ENCODE data around the gene ZNF497.
"Not testable (repeated sequence)": the region's sequence is repeated elsewhere in the genome, so short reads cannot be mapped to it uniquely, and the experiment has no call there.

Gene ZNF497

GRCh38 chr19:58394821-58395219 lies 32.3 kb upstream of the ZNF497 start:
- DNase-seq (ENCODE audit: low read depth in 2 of 2): no peak

- DNase-seq (ENCODE audit: low read depth in 2 of 2): no peak
Observed at GRCh38 chr19:58393725-58394033, 31.1 kb upstream of the ZNF497 start.

GRCh38 chr19:58392945-58393724 lies 30.6 kb upstream of the ZNF497 start:
- no peak for DNase-seq (ENCODE audit: low read depth in 2 of 2)

- no peak for DNase-seq (ENCODE audit: low read depth in 2 of 2)
Observed at GRCh38 chr19:58388175-58388526, 25.6 kb upstream of the ZNF497 start.

- DNase-seq (ENCODE audit: low read depth in 2 of 2): no peak
Observed at GRCh38 chr19:58387338-58388174, 25.0 kb upstream of the ZNF497 start.

- DNase-seq (ENCODE audit: low read depth in 2 of 2): peak; percentile 87 to 93
Observed at GRCh38 chr19:58386576-58387337, 24.2 kb upstream of the ZNF497 start, which contains the start of gene RPS5. Gene RPS5, plus strand, starts transcription at chr19:58387269. Its CDS starts 869 bp downstream, at chr19:58388138.

GRCh38 chr19:58385891-58386575 lies 23.5 kb upstream of the ZNF497 start:
- no peak for DNase-seq (ENCODE audit: low read depth in 2 of 2)

- no peak for DNase-seq (ENCODE audit: low read depth in 2 of 2)
Observed at GRCh38 chr19:58385313-58385890, 22.9 kb upstream of the ZNF497 start.

GRCh38 chr19:58382997-58383603 lies 20.5 kb upstream of the ZNF497 start:
- DNase-seq (ENCODE audit: low read depth in 2 of 2): no peak

GRCh38 chr19:58381460-58382212 lies 19.1 kb upstream of the ZNF497 start:
- DNase-seq (ENCODE audit: low read depth in 2 of 2): no peak

GRCh38 chr19:58380662-58381459 lies 18.3 kb upstream of the ZNF497 start, which contains the start of gene ZNF837:
Gene ZNF837, minus strand, starts transcription at chr19:58381030. Its CDS starts 11,698 bp downstream, at chr19:58369332.
- peak; percentile 94 to 95 for DNase-seq (ENCODE audit: low read depth in 2 of 2)

GRCh38 chr19:58380037-58380661 lies 17.6 kb upstream of the ZNF497 start:
- no peak for DNase-seq (ENCODE audit: low read depth in 2 of 2)

- DNase-seq (ENCODE audit: low read depth in 2 of 2): no peak
Observed at GRCh38 chr19:58379246-58379645, 16.7 kb upstream of the ZNF497 start.

GRCh38 chr19:58376724-58377123 lies 14.2 kb upstream of the ZNF497 start:
- DNase-seq (ENCODE audit: low read depth in 2 of 2): not testable (repeated sequence)

GRCh38 chr19:58374200-58374599 lies 11.6 kb upstream of the ZNF497 start:
- DNase-seq (ENCODE audit: low read depth in 2 of 2): no peak

- DNase-seq (ENCODE audit: low read depth in 2 of 2): no peak
Observed at GRCh38 chr19:58372311-58373133, 10.0 kb upstream of the ZNF497 start.

GRCh38 chr19:58368561-58369360 lies 6.2 kb upstream of the ZNF497 start:
- DNase-seq (ENCODE audit: low read depth in 2 of 2): no peak

Data from stimulated activated CD8-positive, alpha-beta memory T cell treated with anti-CD3 and anti-CD28 coated beads, Interleukin-2, amount 100 ng/mL, for 48 hours (primary cell).